Loucy (cell line): Measurements from ENCODE around the gene DMBT1.

ENCODE experiments used
- H2AFZ ChIP-seq: fragments of 200-600 bp; sonication (generic); 2 replicates; pipeline ENCODE4 v1.6.0; 2016; ENCODE audit warnings: antibody characterized with exemption, mild to moderate bottlenecking, low read length, moderate library complexity
- H3F3A ChIP-seq: fragments of 200-600 bp; 2 replicates; pipeline ENCODE4 v1.6.0; 2016; ENCODE audit warnings: antibody characterized with exemption, low read depth, mild to moderate bottlenecking
- H3K27me3 ChIP-seq: fragments of 200-600 bp; sonication (generic); 2 replicates; pipeline ENCODE4 v1.6.1; 2014; ENCODE audit warnings: low read length, mild to moderate bottlenecking; ENCODE audit not compliant: insufficient read depth, poor library complexity, severe bottlenecking
- H3K36me3 ChIP-seq: fragments of 200-600 bp; sonication (generic); 2 replicates; pipeline ENCODE4 v1.6.1; 2016; ENCODE audit warnings: low read length; ENCODE audit not compliant: insufficient read depth
- H3K4me1 ChIP-seq: fragments of 200-600 bp; sonication (generic); 2 replicates; pipeline ENCODE4 v1.5.1; 2014; ENCODE audit warnings: low read length, mild to moderate bottlenecking; ENCODE audit not compliant: insufficient read depth, poor library complexity, severe bottlenecking
- H3K4me2 ChIP-seq: fragments of 200-600 bp; sonication (generic); 2 replicates; pipeline ENCODE4 v1.6.0; 2014; ENCODE audit warnings: antibody characterized with exemption, low read length, low read depth, mild to moderate bottlenecking; ENCODE audit not compliant: poor library complexity, severe bottlenecking
- H3K4me3 ChIP-seq: fragments of 200-600 bp; sonication (generic); 2 replicates; pipeline ENCODE4 v1.5.1; 2014; ENCODE audit warnings: low read length, mild to moderate bottlenecking, mixed read lengths; ENCODE audit not compliant: poor library complexity, severe bottlenecking
- H3K79me2 ChIP-seq: fragments of 200-600 bp; sonication (generic); 2 replicates; pipeline ENCODE4 v1.6.1; 2014; ENCODE audit warnings: low read length; ENCODE audit not compliant: insufficient read depth
- H3K9ac ChIP-seq: fragments of 200-600 bp; sonication (generic); 2 replicates; pipeline ENCODE4 v1.6.0; 2014; ENCODE audit warnings: mild to moderate bottlenecking, low read depth, low read length, moderate library complexity; ENCODE audit not compliant: poor library complexity, severe bottlenecking
- H3K9me2 ChIP-seq: fragments of 200-600 bp; sonication (generic); replicated peaks from 2 replicates; pipeline ENCODE4 v1.6.1; 2016; ENCODE audit warnings: low read depth, low read length, mixed read lengths
- H3K9me3 ChIP-seq: fragments of 200-600 bp; sonication (generic); 2 replicates; pipeline ENCODE4 v1.6.1; 2014; ENCODE audit warnings: mild to moderate bottlenecking, antibody characterized with exemption, low read length, low read depth; ENCODE audit not compliant: insufficient read depth
- H4K20me1 ChIP-seq: fragments of 200-600 bp; sonication (generic); 2 replicates; pipeline ENCODE4 v1.6.0; 2014; ENCODE audit warnings: antibody characterized with exemption, low read length, mild to moderate bottlenecking; ENCODE audit not compliant: insufficient read depth, poor library complexity, severe bottlenecking
- EZH2phosphoT487 ChIP-seq: fragments of 200-600 bp; IDR thresholded peaks from 2 replicates; pipeline ENCODE4 v1.6.1; 2018; ENCODE audit warnings: antibody characterized with exemption, mild to moderate bottlenecking, moderate library complexity, borderline replicate concordance
- TF ChIP-seq, protein P1 (sequence below): fragments of 200-600 bp; sonication (generic); conservative IDR thresholded peaks from 2 replicates; pipeline ENCODE4 v1.5.1; 2014; ENCODE audit warnings: mild to moderate bottlenecking, antibody characterized with exemption, low read length

DMBT1 gene

DNA sequence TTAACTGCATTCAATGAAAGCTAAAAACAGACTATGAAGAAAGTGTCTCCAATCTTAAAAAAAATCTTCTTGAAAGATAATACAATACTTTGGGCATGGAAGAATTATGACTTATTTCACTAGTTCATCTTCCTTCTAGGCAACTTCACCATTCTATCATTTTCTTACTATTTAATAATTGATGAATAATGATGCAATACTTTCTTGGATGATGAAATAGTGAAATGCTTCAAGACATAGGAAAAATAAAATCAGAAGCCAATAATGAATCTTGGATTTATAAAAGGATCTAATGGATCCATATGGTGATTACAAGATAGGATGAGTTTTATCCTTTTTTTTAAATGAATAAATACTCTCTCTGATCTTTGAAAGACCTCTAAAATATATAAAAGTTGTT lies 4.4 kb downstream of the DMBT1 start:
- Histone ChIP-seq H3K9me3 (no peaks in the 10 kb centered on the region), H3K4me1 (peaks cover 33% of the 10 kb centered on the region), H3F3A (no peaks in the 10 kb centered on the region), H3K4me3 (no peak overlapping the region), H2AFZ (no peak overlapping the region), H3K4me2 (no peak overlapping the region), H3K79me2 (no peaks in the 10 kb centered on the region), H3K27me3 (no peaks in the 10 kb centered on the region), H3K9me2 (no peaks in the 10 kb centered on the region), H3K36me3 (no peaks in the 10 kb centered on the region), H3K9ac (no peak overlapping the region), H4K20me1 (no peaks in the 10 kb centered on the region)
- TF ChIP-seq EZH2phosphoT487: no peak
- TF ChIP-seq, protein P1, sequence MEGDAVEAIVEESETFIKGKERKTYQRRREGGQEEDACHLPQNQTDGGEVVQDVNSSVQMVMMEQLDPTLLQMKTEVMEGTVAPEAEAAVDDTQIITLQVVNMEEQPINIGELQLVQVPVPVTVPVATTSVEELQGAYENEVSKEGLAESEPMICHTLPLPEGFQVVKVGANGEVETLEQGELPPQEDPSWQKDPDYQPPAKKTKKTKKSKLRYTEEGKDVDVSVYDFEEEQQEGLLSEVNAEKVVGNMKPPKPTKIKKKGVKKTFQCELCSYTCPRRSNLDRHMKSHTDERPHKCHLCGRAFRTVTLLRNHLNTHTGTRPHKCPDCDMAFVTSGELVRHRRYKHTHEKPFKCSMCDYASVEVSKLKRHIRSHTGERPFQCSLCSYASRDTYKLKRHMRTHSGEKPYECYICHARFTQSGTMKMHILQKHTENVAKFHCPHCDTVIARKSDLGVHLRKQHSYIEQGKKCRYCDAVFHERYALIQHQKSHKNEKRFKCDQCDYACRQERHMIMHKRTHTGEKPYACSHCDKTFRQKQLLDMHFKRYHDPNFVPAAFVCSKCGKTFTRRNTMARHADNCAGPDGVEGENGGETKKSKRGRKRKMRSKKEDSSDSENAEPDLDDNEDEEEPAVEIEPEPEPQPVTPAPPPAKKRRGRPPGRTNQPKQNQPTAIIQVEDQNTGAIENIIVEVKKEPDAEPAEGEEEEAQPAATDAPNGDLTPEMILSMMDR: no peak

GRCh38 chr10:122565766-122566206 lies 5.2 kb downstream of the DMBT1 start:
- Histone ChIP-seq H3K27me3 (no peaks in the 10 kb centered on the region), H3K9me3 (no peaks in the 10 kb centered on the region), H3K9ac (no peak overlapping the region), H3K4me3 (no peak overlapping the region), H3K36me3 (no peaks in the 10 kb centered on the region), H3K4me2 (peak overlapping the region; percentile 58), H3K9me2 (no peaks in the 10 kb centered on the region), H3F3A (no peaks in the 10 kb centered on the region), H3K79me2 (no peaks in the 10 kb centered on the region), H4K20me1 (no peaks in the 10 kb centered on the region), H2AFZ (peak overlapping the region; percentile 74), H3K4me1 (peaks cover 24% of the 10 kb centered on the region)
- TF ChIP-seq, protein P1: peak; percentile 94
- no peak for TF ChIP-seq EZH2phosphoT487

- Histone ChIP-seq H2AFZ (no peak overlapping the region), H3K79me2 (no peaks in the 10 kb centered on the region), H3K9me3 (no peaks in the 10 kb centered on the region), H4K20me1 (no peaks in the 10 kb centered on the region), H3K4me3 (no peak overlapping the region), H3K4me2 (no peak overlapping the region), H3F3A (no peaks in the 10 kb centered on the region), H3K4me1 (peaks cover 16% of the 10 kb centered on the region), H3K36me3 (no peaks in the 10 kb centered on the region), H3K9me2 (no peaks in the 10 kb centered on the region), H3K27me3 (no peaks in the 10 kb centered on the region), H3K9ac (no peak overlapping the region)
- TF ChIP-seq EZH2phosphoT487: no peak
- TF ChIP-seq, protein P1: no peak
Measured at GRCh38 chr10:122566632-122567031, 6.1 kb downstream of the DMBT1 start.
